HepG2 (cell line): Measurements from ENCODE around the gene RRBP1. TPM values are rescaled to one million over a fixed set of nuclear protein-coding genes. Genes with fewer than 3 reads are reported as not detected.

ENCODE experiments used
- KAT2B ChIP-seq: fragments of 150-350 bp; IDR thresholded peaks from 2 replicates; pipeline ENCODE4 v1.6.1; 2014; ENCODE audit warnings: low read depth, low read length, borderline replicate concordance
- RARA ChIP-seq: IDR thresholded peaks from 2 replicates; pipeline ENCODE4 v1.6.1; 2016; ENCODE audit warnings: missing genetic modification reagents, missing compliant biosample characterization
- RBM22 ChIP-seq: fragments of 200-400 bp; formaldehyde crosslinking; optimal IDR thresholded peaks from 2 replicates; pipeline ENCODE3; 2017; ENCODE audit warnings: mild to moderate bottlenecking, low read length, moderate library complexity
- TSC22D2 ChIP-seq: sonication (generic); formaldehyde crosslinking; IDR thresholded peaks from 2 replicates; pipeline ENCODE4 v1.5.1; 2020; ENCODE audit warnings: missing genetic modification reagents, mild to moderate bottlenecking, borderline replicate concordance
- polyA plus RNA-seq, 8 experiments: library from polyadenylated mRNA; depleted of rRNA in 3 of 8; stranded (reverse) in 7 of 8; unstranded in 1 of 8; fragments of >200 nt; fragmentation: Illumina TruSeq in 4 of 8; extraction: Trizol in 4 of 8; gene quantifications; 2 replicates each; pipeline versions ENCODE4 v1.2.1 to v1.2.3, GENCODE V29; 2011 to 2016; ENCODE audit warnings: low read depth in 4 of 8, missing spikeins in 1 of 8, mixed read lengths in 1 of 8; ENCODE audit not compliant: insufficient read depth in 1 of 8
- total RNA-seq, 5 experiments: library from RNA; depleted of rRNA; stranded (reverse); fragments of >200 nt; fragmentation: Illumina TruSeq; extraction: Trizol; gene quantifications; 2 replicates each; pipeline ENCODE4 v1.2.3, GENCODE V29; 2016; ENCODE audit warnings: low read depth in 1 of 5
- TF ChIP-seq, protein P1 (sequence below), 2 experiments: fragments of 450-650 bp in 1 of 2; sonication (generic) in 1 of 2; formaldehyde crosslinking in 1 of 2; IDR thresholded peaks; 2 replicates each; pipeline versions ENCODE4 v1.6.1 to v1.8.0; 2016 to 2022; ENCODE audit warnings: antibody characterized with exemption in 1 of 2, mild to moderate bottlenecking in 1 of 2, missing genetic modification reagents in 1 of 2
- TF ChIP-seq, protein P2 (sequence below): IDR thresholded peaks from 2 replicates; pipeline ENCODE4 v1.6.1; 2012; ENCODE audit warnings: low read length, improper control_type of control experiment
- TF ChIP-seq, protein P3 (sequence below): sonication (generic); formaldehyde crosslinking; IDR thresholded peaks from 2 replicates; pipeline ENCODE4 v1.4.0; 2020; ENCODE audit warnings: missing genetic modification reagents, mild to moderate bottlenecking, borderline replicate concordance
- TF ChIP-seq, protein P4 (sequence below): sonication (generic); formaldehyde crosslinking; IDR thresholded peaks from 2 replicates; pipeline ENCODE4 v1.4.0; 2020; ENCODE audit warnings: missing genetic modification reagents, mild to moderate bottlenecking, borderline replicate concordance

Gene RRBP1
- total and polyA plus RNA-seq, 2 of the 13 experiments (the other 11 are each of a cell fraction or from before 2014, with no cell fraction given) = 150 to 222 TPM

DNA sequence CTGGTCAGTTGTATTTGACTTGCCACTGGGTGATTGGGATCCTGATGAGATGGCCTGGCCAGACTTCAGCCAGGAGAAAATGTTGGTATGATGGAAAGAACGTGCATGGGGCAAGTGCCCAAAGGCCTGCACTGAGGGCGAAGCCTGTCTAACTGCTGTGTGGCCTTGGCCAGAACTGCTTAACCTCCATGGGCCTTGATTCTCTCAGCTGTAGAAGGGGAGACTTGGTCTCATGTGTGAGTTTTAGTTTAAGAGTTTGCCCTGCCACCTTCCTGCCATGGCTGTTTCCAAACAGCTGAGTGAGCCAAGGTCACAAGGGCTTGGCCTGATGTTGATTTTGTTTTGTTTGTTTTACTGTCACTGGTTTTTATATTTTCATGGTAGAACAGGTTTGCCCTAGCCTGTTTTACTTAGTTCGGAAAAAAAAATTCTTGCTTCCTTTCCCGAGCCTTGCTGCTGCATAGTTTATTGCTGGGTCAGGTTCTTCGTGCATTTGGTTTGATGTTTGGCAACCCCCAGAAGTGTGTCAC lies 76.8 kb downstream of the RRBP1 start (continued):
- TF ChIP-seq KAT2B (no peak), RBM22 (no peak), TSC22D2 (CRISPR knock-in tag) (no peak), RARA (CRISPR knock-in tag) (peak; percentile 73; the same call in 1 of the 2 replicates)
- TF ChIP-seq, protein P1, sequence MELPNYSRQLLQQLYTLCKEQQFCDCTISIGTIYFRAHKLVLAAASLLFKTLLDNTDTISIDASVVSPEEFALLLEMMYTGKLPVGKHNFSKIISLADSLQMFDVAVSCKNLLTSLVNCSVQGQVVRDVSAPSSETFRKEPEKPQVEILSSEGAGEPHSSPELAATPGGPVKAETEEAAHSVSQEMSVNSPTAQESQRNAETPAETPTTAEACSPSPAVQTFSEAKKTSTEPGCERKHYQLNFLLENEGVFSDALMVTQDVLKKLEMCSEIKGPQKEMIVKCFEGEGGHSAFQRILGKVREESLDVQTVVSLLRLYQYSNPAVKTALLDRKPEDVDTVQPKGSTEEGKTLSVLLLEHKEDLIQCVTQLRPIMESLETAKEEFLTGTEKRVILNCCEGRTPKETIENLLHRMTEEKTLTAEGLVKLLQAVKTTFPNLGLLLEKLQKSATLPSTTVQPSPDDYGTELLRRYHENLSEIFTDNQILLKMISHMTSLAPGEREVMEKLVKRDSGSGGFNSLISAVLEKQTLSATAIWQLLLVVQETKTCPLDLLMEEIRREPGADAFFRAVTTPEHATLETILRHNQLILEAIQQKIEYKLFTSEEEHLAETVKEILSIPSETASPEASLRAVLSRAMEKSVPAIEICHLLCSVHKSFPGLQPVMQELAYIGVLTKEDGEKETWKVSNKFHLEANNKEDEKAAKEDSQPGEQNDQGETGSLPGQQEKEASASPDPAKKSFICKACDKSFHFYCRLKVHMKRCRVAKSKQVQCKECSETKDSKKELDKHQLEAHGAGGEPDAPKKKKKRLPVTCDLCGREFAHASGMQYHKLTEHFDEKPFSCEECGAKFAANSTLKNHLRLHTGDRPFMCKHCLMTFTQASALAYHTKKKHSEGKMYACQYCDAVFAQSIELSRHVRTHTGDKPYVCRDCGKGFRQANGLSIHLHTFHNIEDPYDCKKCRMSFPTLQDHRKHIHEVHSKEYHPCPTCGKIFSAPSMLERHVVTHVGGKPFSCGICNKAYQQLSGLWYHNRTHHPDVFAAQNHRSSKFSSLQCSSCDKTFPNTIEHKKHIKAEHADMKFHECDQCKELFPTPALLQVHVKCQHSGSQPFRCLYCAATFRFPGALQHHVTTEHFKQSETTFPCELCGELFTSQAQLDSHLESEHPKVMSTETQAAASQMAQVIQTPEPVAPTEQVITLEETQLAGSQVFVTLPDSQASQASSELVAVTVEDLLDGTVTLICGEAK (IDR thresholded peaks at IDR 0.05) = no peak
- TF ChIP-seq, protein P1 (CRISPR knock-in tag; IDR thresholded peaks at IDR 0.05) = peak; percentile 65
- TF ChIP-seq, protein P2, sequence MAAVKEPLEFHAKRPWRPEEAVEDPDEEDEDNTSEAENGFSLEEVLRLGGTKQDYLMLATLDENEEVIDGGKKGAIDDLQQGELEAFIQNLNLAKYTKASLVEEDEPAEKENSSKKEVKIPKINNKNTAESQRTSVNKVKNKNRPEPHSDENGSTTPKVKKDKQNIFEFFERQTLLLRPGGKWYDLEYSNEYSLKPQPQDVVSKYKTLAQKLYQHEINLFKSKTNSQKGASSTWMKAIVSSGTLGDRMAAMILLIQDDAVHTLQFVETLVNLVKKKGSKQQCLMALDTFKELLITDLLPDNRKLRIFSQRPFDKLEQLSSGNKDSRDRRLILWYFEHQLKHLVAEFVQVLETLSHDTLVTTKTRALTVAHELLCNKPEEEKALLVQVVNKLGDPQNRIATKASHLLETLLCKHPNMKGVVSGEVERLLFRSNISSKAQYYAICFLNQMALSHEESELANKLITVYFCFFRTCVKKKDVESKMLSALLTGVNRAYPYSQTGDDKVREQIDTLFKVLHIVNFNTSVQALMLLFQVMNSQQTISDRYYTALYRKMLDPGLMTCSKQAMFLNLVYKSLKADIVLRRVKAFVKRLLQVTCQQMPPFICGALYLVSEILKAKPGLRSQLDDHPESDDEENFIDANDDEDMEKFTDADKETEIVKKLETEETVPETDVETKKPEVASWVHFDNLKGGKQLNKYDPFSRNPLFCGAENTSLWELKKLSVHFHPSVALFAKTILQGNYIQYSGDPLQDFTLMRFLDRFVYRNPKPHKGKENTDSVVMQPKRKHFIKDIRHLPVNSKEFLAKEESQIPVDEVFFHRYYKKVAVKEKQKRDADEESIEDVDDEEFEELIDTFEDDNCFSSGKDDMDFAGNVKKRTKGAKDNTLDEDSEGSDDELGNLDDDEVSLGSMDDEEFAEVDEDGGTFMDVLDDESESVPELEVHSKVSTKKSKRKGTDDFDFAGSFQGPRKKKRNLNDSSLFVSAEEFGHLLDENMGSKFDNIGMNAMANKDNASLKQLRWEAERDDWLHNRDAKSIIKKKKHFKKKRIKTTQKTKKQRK = no peak
- TF ChIP-seq, protein P3, sequence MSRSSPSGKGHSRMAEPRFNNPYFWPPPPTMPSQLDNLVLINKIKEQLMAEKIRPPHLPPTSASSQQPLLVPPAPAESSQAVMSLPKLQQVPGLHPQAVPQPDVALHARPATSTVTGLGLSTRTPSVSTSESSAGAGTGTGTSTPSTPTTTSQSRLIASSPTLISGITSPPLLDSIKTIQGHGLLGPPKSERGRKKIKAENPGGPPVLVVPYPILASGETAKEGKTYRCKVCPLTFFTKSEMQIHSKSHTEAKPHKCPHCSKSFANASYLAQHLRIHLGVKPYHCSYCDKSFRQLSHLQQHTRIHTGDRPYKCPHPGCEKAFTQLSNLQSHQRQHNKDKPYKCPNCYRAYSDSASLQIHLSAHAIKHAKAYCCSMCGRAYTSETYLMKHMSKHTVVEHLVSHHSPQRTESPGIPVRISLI (CRISPR knock-in tag) = peak; percentile 80
- TF ChIP-seq, protein P4, sequence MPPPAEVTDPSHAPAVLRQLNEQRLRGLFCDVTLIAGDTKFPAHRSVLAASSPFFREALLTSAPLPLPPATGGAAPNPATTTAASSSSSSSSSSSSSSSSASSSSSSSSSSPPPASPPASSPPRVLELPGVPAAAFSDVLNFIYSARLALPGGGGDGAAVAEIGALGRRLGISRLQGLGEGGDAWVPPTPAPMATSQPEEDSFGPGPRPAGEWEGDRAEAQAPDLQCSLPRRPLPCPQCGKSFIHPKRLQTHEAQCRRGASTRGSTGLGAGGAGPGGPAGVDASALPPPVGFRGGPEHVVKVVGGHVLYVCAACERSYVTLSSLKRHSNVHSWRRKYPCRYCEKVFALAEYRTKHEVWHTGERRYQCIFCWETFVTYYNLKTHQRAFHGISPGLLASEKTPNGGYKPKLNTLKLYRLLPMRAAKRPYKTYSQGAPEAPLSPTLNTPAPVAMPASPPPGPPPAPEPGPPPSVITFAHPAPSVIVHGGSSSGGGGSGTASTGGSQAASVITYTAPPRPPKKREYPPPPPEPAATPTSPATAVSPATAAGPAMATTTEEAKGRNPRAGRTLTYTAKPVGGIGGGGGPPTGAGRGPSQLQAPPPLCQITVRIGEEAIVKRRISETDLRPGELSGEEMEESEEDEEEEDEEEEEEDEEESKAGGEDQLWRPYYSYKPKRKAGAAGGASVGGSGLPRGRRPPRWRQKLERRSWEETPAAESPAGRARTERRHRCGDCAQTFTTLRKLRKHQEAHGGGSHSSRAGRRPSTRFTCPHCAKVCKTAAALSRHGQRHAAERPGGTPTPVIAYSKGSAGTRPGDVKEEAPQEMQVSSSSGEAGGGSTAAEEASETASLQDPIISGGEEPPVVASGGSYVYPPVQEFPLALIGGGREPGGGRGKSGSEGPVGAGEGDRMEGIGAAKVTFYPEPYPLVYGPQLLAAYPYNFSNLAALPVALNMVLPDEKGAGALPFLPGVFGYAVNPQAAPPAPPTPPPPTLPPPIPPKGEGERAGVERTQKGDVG = no peak
